ENCODE data around the gene PARD6B.

PARD6B gene

DNA sequence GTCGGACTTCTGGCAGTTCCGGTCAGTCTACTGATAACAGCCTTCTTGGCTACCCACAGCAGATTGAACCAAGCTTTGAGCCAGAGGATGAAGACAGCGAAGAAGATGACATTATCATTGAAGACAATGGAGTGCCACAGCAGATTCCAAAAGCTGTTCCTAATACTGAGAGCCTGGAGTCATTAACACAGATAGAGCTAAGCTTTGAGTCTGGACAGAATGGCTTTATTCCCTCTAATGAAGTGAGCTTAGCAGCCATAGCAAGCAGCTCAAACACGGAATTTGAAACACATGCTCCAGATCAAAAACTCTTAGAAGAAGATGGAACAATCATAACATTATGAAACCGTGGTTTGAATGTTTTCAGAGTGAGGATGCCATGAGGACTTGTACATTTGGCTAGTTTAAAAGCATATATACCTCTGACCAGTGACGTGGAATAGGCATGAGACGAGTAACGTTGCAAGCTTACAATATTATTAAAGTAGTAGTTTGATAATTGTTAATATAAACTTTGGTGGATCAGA, 18.8 kb downstream of the PARD6B start:
- H3K4me3 ChIP-seq (replicated peaks; ENCODE audit: low read depth, low read length), result no peak overlapping the region
- TF ChIP-seq, protein P1, sequence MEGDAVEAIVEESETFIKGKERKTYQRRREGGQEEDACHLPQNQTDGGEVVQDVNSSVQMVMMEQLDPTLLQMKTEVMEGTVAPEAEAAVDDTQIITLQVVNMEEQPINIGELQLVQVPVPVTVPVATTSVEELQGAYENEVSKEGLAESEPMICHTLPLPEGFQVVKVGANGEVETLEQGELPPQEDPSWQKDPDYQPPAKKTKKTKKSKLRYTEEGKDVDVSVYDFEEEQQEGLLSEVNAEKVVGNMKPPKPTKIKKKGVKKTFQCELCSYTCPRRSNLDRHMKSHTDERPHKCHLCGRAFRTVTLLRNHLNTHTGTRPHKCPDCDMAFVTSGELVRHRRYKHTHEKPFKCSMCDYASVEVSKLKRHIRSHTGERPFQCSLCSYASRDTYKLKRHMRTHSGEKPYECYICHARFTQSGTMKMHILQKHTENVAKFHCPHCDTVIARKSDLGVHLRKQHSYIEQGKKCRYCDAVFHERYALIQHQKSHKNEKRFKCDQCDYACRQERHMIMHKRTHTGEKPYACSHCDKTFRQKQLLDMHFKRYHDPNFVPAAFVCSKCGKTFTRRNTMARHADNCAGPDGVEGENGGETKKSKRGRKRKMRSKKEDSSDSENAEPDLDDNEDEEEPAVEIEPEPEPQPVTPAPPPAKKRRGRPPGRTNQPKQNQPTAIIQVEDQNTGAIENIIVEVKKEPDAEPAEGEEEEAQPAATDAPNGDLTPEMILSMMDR (IDR thresholded peaks at IDR 0.05; ENCODE audit: low read length, missing control alignments), result no peak
- DNase-seq (ENCODE audit: low read depth), result no peak

DNA sequence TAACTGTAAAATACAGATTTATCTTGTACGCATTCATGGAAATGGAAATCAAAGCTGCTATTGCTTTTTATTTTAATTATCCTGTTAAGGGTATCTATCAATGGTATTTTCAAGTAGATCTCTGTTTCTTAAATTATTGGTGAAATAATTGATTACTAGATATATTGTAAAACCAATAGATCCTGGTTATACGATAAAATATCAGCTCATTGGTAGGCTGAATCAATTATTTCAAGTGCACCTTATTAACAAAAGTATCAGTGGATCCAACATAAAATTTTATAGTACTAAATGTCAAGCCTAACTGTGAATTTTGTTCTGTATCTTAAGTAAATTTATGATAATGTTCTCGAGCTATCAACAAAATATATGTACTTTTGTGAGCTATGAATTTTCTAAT, 21.8 kb downstream of the PARD6B start:
- TF ChIP-seq, protein P1 (IDR thresholded peaks at IDR 0.05; ENCODE audit: low read length, missing control alignments), result no peak
- H3K4me3 ChIP-seq (replicated peaks; ENCODE audit: low read depth, low read length), result no peak overlapping the region
- DNase-seq (ENCODE audit: low read depth), result no peak

DNA sequence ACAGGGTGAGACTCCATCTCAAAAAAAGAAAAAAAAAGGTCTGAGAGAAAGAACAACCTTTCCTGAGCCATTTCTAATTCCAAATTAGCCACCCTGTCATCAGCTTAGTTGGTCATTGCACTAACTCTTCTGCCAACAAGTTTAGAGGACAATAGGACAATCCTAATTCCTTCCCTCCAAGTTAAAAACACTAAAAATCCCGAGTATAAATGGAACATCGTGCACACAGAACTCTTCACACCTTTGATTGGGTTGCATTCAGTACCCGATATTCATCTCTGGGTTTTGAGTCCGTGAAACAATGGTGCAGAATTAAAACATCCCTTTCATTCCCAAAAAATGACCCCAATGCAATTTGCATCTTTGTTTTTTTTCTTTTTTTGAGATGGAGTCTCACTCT, 23.0 kb downstream of the PARD6B start:
- H3K4me3 ChIP-seq (replicated peaks; ENCODE audit: low read depth, low read length), result no peak overlapping the region
- no peak for DNase-seq (ENCODE audit: low read depth)
- TF ChIP-seq, protein P1 (IDR thresholded peaks at IDR 0.05; ENCODE audit: low read length, missing control alignments), result no peak

DNA sequence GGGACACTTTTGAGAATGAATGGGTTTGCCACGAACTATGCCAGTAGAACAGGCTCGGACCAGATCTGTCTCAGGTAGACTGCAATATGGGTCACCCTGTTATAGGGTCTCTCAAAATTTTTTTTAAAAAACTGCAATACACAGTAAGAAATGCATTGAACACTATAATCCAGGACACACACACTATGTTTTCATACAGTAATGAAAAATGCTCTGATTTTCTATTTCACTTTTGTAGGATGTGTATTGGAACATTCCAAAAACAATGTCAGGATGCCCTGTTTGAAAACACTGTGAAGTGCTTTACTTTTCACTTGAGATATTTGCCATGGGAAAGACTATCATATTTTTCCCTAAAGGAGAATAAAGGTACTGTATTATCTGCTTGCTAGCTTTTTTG, 25.1 kb downstream of the PARD6B start:
- TF ChIP-seq, protein P1 (IDR thresholded peaks at IDR 0.05; ENCODE audit: low read length, missing control alignments), result no peak
- no peak for DNase-seq (ENCODE audit: low read depth)
- no peak overlapping the region for H3K4me3 ChIP-seq (replicated peaks; ENCODE audit: low read depth, low read length)

DNA sequence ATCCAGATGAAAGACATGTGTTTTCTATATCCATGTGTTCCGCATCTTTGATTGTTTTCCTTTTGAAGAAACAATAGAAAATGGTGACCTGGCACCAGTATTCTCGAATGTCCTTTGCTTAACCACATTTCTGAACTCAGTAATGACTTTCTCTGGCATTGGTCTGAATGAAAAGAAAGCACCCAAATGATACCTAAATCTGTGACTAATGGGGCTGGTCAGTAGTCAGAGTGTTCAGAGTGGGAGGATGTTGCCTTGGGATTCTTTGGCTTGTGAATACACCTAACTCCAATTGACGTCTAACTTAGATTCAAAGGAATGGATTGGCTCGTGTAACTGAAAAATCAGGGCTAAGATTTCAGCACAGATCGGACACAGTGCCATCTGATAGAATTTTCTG, 27.1 kb downstream of the PARD6B start:
- DNase-seq (ENCODE audit: low read depth), result no peak
- TF ChIP-seq, protein P1 (IDR thresholded peaks at IDR 0.05; ENCODE audit: low read length, missing control alignments), result no peak
- H3K4me3 ChIP-seq (replicated peaks; ENCODE audit: low read depth, low read length), result no peak overlapping the region

DNA sequence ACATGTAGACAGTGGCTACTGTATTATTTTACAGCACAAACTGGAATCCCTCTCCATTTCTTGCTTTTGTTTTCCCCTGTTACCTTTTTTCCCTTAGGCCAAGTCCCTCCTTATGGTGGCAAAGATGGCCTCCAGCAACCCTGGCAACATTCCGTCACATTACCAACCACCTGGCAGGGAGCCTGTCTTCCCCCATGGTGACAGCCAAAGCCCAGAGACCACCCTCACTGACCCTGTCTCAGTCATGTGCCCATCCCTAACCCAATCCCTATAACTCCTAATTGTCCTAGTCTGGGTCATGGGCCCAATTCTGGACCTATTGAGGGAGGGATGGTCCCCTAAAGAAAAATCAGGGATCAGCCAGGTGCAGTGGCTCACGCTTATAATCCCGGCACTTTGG, 27.6 kb downstream of the PARD6B start:
- TF ChIP-seq, protein P1 (IDR thresholded peaks at IDR 0.05; ENCODE audit: low read length, missing control alignments), result no peak
- DNase-seq (ENCODE audit: low read depth), result no peak
- no peak overlapping the region for H3K4me3 ChIP-seq (replicated peaks; ENCODE audit: low read depth, low read length)

DNA sequence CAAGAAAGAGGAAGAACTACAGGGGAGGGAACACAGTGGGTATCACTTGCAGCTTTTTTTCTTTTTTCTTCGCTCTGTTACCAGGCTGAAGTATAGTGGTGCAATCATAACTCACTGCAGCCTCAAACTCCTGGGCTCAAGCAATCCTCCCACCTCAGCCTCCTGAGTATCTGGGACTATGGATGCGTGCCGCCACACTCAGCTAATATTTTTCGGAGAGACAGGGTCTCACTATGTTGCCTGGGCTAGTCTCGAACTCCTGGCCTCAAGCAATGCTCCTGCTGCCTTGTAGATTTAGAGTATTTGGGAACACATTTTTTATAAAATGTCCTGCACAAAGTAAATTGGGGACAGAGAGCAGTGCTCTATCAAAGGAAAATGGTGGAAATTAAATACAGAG, 28.3 kb downstream of the PARD6B start:
- H3K4me3 ChIP-seq (replicated peaks; ENCODE audit: low read depth, low read length), result no peak overlapping the region
- DNase-seq (ENCODE audit: low read depth), result no peak
- TF ChIP-seq, protein P1 (IDR thresholded peaks at IDR 0.05; ENCODE audit: low read length, missing control alignments), result no peak

All from fibroblast of pulmonary artery (primary cell).